Adrenal gland (tissue), 12 donors: ENCODE data around the gene CLDN15. TPM values are rescaled to one million over a fixed set of nuclear protein-coding genes. Genes with fewer than 3 reads are reported as not detected.
"Not testable (repeated sequence)": the region's sequence is repeated elsewhere in the genome, so short reads cannot be mapped to it uniquely, and the experiment has no call there.

Experiments used
- DNase-seq, 7 donors: peaks; one replicate each; pipeline ENCODE4 v3.0.0-alpha.2; 2019 to 2020
- H3K27ac ChIP-seq, 5 donors: fragments of 200-600 bp; sonication (generic) in 4 of 5; 1 replicate in 3 of 5; 2 replicates in 2 of 5; pipeline versions ENCODE4 v1.5.1 to v1.8.0; 2016 to 2020; ENCODE audit warnings: mild to moderate bottlenecking in 1 of 5
- H3K27me3 ChIP-seq: fragments of 200-600 bp; 2 replicates; pipeline ENCODE4 v1.8.0; 2021
- H3K36me3 ChIP-seq, 2 donors: fragments of 200-600 bp; replicated peaks in 1 of 2; 1 replicate in 1 of 2; 2 replicates in 1 of 2; pipeline versions ENCODE4 v1.5.1 to v1.8.0; 2018 to 2022
- H3K4me1 ChIP-seq, 2 donors: fragments of 200-600 bp; replicated peaks in 1 of 2; 1 replicate in 1 of 2; 2 replicates in 1 of 2; pipeline versions ENCODE4 v1.5.1 to v1.8.0; 2018 to 2021
- H3K4me3 ChIP-seq, 4 donors: fragments of 200-600 bp; sonication (generic) in 3 of 4; one replicate each; pipeline ENCODE4 v1.5.1; 2016 to 2018
- H3K9me3 ChIP-seq, 3 donors: fragments of 200-600 bp; sonication (generic) in 1 of 3; replicated peaks in 1 of 3; 1 replicate in 2 of 3; 2 replicates in 1 of 3; pipeline versions ENCODE4 v1.5.1 to v1.8.0; 2016 to 2021
- CTCF ChIP-seq, 6 experiments: fragments of 450-650 bp in 4 of 6; fragments of 200-600 bp in 2 of 6; sonication (generic) in 1 of 6; IDR thresholded peaks; 1 replicate in 5 of 6; 2 replicates in 1 of 6; pipeline versions ENCODE4 v1.5.1 to v1.8.0; 2016 to 2021; ENCODE audit warnings: antibody characterized with exemption in 6 of 6, mild to moderate bottlenecking in 2 of 6, moderate library complexity in 1 of 6
- POLR2A ChIP-seq, 2 donors: fragments of 450-650 bp; IDR thresholded peaks; one replicate each; pipeline ENCODE4 v1.6.1; 2017; ENCODE audit warnings: antibody characterized with exemption in 2 of 2, mild to moderate bottlenecking in 2 of 2, moderate library complexity in 1 of 2
- WGBS, 4 donors: extraction: QIAGEN DNeasy Blood & Tissue Kit in 2 of 4; methylation state at CpG; one replicate each; pipeline versions ENCODE4 v1.1.5 to v1.1.7; 2013 to 2017; 5-methylcytosine and 5-hydroxymethylcytosine counted together
- intact Hi-C, 2 donors: fragments of 100-400 bp; cut with DNase I; formaldehyde crosslinking; loops; one replicate each; pipeline versions ENCODE4 v1.14.1 to v1.15.0; 2022 to 2023
- polyA plus RNA-seq, 3 donors: library from polyadenylated mRNA; stranded (reverse); fragments of 200-250 nt in 2 of 3; fragments of 350-450 nt in 1 of 3; fragmentation: Illumina TruSeq in 1 of 3; extraction: RNeasy Lipid Tissue Mini Kit (QIAGEN cat#74804) in 1 of 3; gene quantifications; one replicate each; pipeline ENCODE4 v1.2.3, GENCODE V29; 2013 to 2014
- total RNA-seq, 9 donors: library from RNA; depleted of rRNA in 4 of 9; stranded (reverse); fragments of >200 nt in 4 of 9; fragments of 120-200 nt in 1 of 9; fragmentation: NEBNext Ultra II Directional in 1 of 9; extraction: Animal tissue kit (Norgen Biotek cat#: 25700) in 1 of 9; gene quantifications; one replicate each; pipeline versions ENCODE4 v1.1.0 to v1.2.4, GENCODE V29; 2013 to 2023
- donor health status: healthy with polysubstance abuse.
- donor health status: Bipolar disorder and iron deficiency.
- donor health status: DM: yes; HTN: yes; CAD: no.
- donor health status: DM: no; HTN: no; CAD: no.
- donor health status: DM: no; HTN: no; CAD: no.
- donor health status: DM: yes; HTN: yes; CAD: no.

The CLDN15 gene
- total and polyA plus RNA-seq, 12 donors, result 0.70 to 10.9 (median 4.1) TPM

DNA sequence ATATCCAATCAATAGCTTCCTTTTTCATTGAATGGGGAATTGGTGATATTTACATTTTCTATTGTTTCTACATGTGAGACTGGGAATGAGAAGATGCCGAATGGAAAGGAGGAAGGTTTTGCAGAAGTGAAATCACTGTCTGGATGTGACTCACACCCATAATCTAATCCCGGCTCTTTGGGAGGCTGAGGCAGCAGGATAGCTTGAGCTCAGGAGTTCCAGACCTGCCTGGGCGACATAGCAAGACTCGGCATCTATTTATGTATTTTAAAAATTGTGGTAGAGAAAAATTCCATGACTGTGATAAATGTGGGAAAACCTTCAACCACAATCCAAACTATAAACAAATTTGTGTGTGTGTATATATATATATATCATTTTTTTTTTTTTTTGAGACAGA lies 18.2 kb upstream of the CLDN15 start:
- H3K4me1 ChIP-seq, result peaks cover 8 to 9% of the 10 kb centered on the region in 2 donors
- TF ChIP-seq POLR2A (IDR thresholded peaks at IDR 0.05) (no peak), CTCF (IDR thresholded peaks at IDR 0.05) (no peak)
- DNase-seq, result no peak
- H3K4me3 ChIP-seq, result no peak overlapping the region
- no peak overlapping the region for H3K27ac ChIP-seq
- H3K9me3 ChIP-seq, result no peaks in the 10 kb centered on the region
- H3K36me3 ChIP-seq, result no peaks in the 10 kb centered on the region
- intact Hi-C loops, result no loop called here
- H3K27me3 ChIP-seq, result no peaks in the 10 kb centered on the region
- 58 to 63% (median 61%) methylated on average over 4 of the region's 4 CpGs for WGBS, 4 donors

DNA sequence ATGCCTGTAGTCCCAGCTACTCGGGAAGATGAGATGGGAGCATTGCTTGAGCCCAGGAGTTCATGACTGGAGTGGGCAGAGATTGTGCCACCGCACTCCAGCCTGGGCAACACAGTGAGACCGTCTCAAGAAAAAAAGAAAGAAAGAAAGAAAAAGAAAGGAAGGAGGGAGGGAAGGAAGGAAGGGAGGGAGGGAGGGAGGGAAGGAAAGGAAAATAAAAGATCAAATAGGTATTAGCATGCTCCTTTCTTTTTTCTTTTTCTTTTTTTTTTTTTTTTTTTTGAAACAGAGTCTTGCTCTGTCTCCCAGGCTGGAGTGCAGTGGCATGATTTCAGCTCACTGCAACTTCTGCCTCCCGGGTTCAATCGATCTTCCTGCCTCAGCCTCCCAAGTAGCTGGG lies 15.6 kb upstream of the CLDN15 start:
- H3K27ac ChIP-seq, H3K9me3 ChIP-seq, H3K27me3 ChIP-seq, H3K36me3 ChIP-seq, DNase-seq, H3K4me3 ChIP-seq, intact Hi-C loops: not testable (repeated sequence)
- H3K4me1 ChIP-seq, result peaks cover 8 to 17% of the 10 kb centered on the region in 2 donors
- WGBS, 4 donors, result 88 to 90% (median 90%) methylated on average over 3 to 5 of the region's 5 CpGs

- intact Hi-C loops, result no loop called here
These were observed 14.5 kb upstream of the CLDN15 start for GRCh38 chr7:101251871-101252659.

DNA sequence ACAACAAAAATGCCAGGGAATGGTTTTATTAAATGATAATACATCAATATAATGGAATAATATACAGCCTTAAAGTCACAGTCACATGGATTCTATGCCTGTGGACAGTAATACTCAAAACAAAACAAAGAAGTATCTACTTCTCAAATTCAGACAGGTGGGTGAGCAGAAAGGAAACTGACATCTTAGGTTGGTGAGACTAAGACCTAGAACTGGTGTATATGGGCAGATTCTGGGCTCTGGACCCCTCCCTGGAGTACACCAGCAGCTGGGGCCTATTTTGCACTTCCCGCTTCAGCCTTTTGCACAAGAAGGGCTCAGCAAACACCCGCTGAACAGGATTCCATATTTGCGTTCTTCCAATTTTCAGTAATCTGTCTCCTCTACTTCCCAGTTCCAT lies 12.7 kb upstream of the CLDN15 start:
- H3K27ac ChIP-seq, result no peak overlapping the region
- intact Hi-C loops, result no loop called here
- H3K36me3 ChIP-seq, result no peaks in the 10 kb centered on the region
- TF ChIP-seq POLR2A (IDR thresholded peaks at IDR 0.05) (no peak), CTCF (IDR thresholded peaks at IDR 0.05) (no peak)
- H3K4me3 ChIP-seq, result no peak overlapping the region
- no peaks in the 10 kb centered on the region for H3K9me3 ChIP-seq
- no peaks in the 10 kb centered on the region for H3K27me3 ChIP-seq
- DNase-seq, result no peak
- WGBS, 4 donors, result 89 to 97% (median 97%) methylated on average over 3 of the region's 3 CpGs
- peaks cover 10 to 24% of the 10 kb centered on the region in 2 donors for H3K4me1 ChIP-seq

More at GRCh38 chr7:101251871-101252659, 14.5 kb upstream of the CLDN15 start:
- no peaks in the 10 kb centered on the region for H3K27me3 ChIP-seq
- no peaks in the 10 kb centered on the region for H3K36me3 ChIP-seq
- WGBS, 4 donors, result 0 to 1% (median 0%) methylated on average over 44 to 55 of the region's 55 CpGs
- H3K4me1 ChIP-seq, result peaks cover 8 to 17% of the 10 kb centered on the region in 2 donors
- DNase-seq, result peak; percentile 98
- TF ChIP-seq POLR2A (IDR thresholded peaks at IDR 0.05) (peak; percentile 15 to 74), CTCF (IDR thresholded peaks at IDR 0.05) (no peak)
- no peaks in the 10 kb centered on the region for H3K9me3 ChIP-seq
- H3K4me3 ChIP-seq, result peak overlapping the region; percentile 58 to 94 (median 68)
- peak overlapping the region; percentile 34 to 75 (median 69) for H3K27ac ChIP-seq

- TF ChIP-seq CTCF (IDR thresholded peaks at IDR 0.05) (no peak), POLR2A (IDR thresholded peaks at IDR 0.05) (no peak)
- WGBS, 4 donors, result 94 to 98% (median 95%) methylated on average over 5 of the region's 5 CpGs
- Histone ChIP-seq H3K27ac (no peak overlapping the region), H3K27me3 (no peaks in the 10 kb centered on the region), H3K36me3 (no peaks in the 10 kb centered on the region), H3K9me3 (no peaks in the 10 kb centered on the region), H3K4me3 (no peak overlapping the region), H3K4me1 (peaks cover 19 to 33% of the 10 kb centered on the region in 2 donors)
- intact Hi-C loops, result loop anchor here in 1 of 2 donors (5.0 kb wide), 1 partner anchor 36 kb away; no protein-coding TSS in a partner anchor
- no peak for DNase-seq
These were observed 10.7 kb upstream of the CLDN15 start for GRCh38 chr7:101248276-101248675.
